Measurements from ENCODE around the gene IPO11. TPM values are rescaled to one million over a fixed set of nuclear protein-coding genes. Genes with fewer than 3 reads are reported as not detected.

The IPO11 gene
- total RNA-seq, 1 experiment from 2014 or later: 66.5 TPM

- DNase-seq (ENCODE audit: low spot score): peak; percentile 94
- ChIA-PET CTCF (no interaction called here), POLR2A (ENCODE audit: low non-redundant PET) (interaction anchor here (0.7 kb wide), 1 partner anchor 24 kb away, joined by 3 read pairs; no protein-coding TSS in a partner anchor)
- Histone ChIP-seq H3K4me1 (ENCODE audit: insufficient read depth, low read length, poor library complexity, severe bottlenecking) (peaks cover 57% of the 10 kb centered on the region), H3K27ac (ENCODE audit: low read depth, low read length, poor library complexity, severe bottlenecking) (peak within 1 kb of the TSS; percentile 46), H3K4me3 (ENCODE audit: low read depth, low read length, poor library complexity, severe bottlenecking) (peak within 1 kb of the TSS; percentile 7), H3K27me3 (replicated peaks; ENCODE audit: insufficient read depth, low read depth, low read length, poor library complexity) (no peaks in the 10 kb centered on the region), H3K36me3 (ENCODE audit: insufficient read depth, low read length, poor library complexity, severe bottlenecking) (no peaks in the 10 kb centered on the region), H3K9me3 (ENCODE audit: low read depth, low read length, poor library complexity, severe bottlenecking) (no peaks in the 10 kb centered on the region)
- TF ChIP-seq, protein P1, sequence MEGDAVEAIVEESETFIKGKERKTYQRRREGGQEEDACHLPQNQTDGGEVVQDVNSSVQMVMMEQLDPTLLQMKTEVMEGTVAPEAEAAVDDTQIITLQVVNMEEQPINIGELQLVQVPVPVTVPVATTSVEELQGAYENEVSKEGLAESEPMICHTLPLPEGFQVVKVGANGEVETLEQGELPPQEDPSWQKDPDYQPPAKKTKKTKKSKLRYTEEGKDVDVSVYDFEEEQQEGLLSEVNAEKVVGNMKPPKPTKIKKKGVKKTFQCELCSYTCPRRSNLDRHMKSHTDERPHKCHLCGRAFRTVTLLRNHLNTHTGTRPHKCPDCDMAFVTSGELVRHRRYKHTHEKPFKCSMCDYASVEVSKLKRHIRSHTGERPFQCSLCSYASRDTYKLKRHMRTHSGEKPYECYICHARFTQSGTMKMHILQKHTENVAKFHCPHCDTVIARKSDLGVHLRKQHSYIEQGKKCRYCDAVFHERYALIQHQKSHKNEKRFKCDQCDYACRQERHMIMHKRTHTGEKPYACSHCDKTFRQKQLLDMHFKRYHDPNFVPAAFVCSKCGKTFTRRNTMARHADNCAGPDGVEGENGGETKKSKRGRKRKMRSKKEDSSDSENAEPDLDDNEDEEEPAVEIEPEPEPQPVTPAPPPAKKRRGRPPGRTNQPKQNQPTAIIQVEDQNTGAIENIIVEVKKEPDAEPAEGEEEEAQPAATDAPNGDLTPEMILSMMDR (conservative IDR thresholded peaks at IDR 0.05; ENCODE audit: low read depth, low read length): no peak
- no peak for TF ChIP-seq EZH2 (IDR thresholded peaks at IDR 0.05; ENCODE audit: borderline replicate concordance, low read depth, low read length, poor library complexity, severe bottlenecking)
- no TSS peak for BruUV-seq (replicated peaks)
- intact Hi-C loops (cut with micrococcal nuclease; ENCODE audit: unreplicated experiment): no loop called here
These were observed 166.0 kb downstream of the IPO11 start, which contains the start of gene LRRC70 for GRCh38 chr5:62578540-62578939. Gene LRRC70 (plus strand): TSS chr5:62578819. CDS start chr5:62579439, 620 bp downstream.

DNA sequence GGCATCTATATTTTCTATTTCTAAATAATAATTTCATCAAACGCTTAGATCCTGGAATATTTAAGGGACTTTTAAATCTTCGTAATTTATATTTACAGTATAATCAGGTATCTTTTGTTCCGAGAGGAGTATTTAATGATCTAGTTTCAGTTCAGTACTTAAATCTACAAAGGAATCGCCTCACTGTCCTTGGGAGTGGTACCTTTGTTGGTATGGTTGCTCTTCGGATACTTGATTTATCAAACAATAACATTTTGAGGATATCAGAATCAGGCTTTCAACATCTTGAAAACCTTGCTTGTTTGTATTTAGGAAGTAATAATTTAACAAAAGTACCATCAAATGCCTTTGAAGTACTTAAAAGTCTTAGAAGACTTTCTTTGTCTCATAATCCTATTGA lies 167.2 kb downstream of the IPO11 start:
- ChIA-PET CTCF (no interaction called here), POLR2A (ENCODE audit: low non-redundant PET) (no interaction called here)
- H3K36me3 ChIP-seq (ENCODE audit: insufficient read depth, low read length, poor library complexity, severe bottlenecking): no peaks in the 10 kb centered on the region
- H3K4me3 ChIP-seq (ENCODE audit: low read depth, low read length, poor library complexity, severe bottlenecking): no peak overlapping the region
- intact Hi-C loops (cut with micrococcal nuclease; ENCODE audit: unreplicated experiment): no loop called here
- BruUV-seq (replicated peaks): no TSS peak
- no peak overlapping the region for H3K27ac ChIP-seq (ENCODE audit: low read depth, low read length, poor library complexity, severe bottlenecking)
- peaks cover 50% of the 10 kb centered on the region for H3K4me1 ChIP-seq (ENCODE audit: insufficient read depth, low read length, poor library complexity, severe bottlenecking)
- no peak for DNase-seq (ENCODE audit: low spot score)
- no peaks in the 10 kb centered on the region for H3K9me3 ChIP-seq (ENCODE audit: low read depth, low read length, poor library complexity, severe bottlenecking)
- TF ChIP-seq EZH2 (IDR thresholded peaks at IDR 0.05; ENCODE audit: borderline replicate concordance, low read depth, low read length, poor library complexity, severe bottlenecking): no peak
- TF ChIP-seq, protein P1 (conservative IDR thresholded peaks at IDR 0.05; ENCODE audit: low read depth, low read length): no peak
- no peaks in the 10 kb centered on the region for H3K27me3 ChIP-seq (replicated peaks; ENCODE audit: insufficient read depth, low read depth, low read length, poor library complexity)

DNA sequence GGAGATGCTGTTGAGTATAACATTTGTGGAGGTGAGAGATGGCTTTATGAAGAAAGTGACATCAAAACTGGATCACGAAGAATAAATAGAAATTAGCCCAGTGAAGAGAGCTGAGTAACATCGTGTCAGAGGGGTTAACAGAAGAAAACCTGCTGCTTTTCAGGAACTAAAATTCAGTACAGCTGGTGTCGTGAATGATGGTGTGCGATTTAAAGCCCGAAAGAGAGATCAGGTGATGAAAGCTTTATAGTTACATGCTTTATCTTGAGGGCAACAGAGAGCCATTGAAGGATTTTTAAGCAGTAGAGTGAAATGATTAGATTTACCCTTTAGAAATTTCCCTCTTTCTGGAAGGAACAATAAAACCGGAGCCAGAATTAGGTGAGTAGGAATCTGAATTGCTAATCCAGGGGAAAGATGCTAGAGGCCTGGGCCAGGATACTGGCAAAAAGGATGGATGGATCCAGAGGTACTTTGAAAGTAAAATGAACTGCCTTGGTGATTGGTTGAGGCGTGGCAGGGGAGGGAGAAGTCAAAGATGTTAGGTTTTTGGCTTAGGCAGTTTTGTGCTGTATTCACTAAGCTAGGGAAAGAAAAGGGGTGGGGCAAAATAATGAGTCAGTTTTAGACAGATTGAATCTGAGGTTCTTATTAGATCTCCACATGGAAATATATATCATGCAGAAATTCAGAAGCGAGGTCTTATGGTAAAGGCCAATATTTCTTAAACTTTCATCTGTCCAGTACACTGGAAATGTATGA lies 169.5 kb downstream of the IPO11 start:
- ChIA-PET CTCF (no interaction called here), POLR2A (ENCODE audit: low non-redundant PET) (no interaction called here)
- Histone ChIP-seq H3K27ac (ENCODE audit: low read depth, low read length, poor library complexity, severe bottlenecking) (no peak overlapping the region), H3K36me3 (ENCODE audit: insufficient read depth, low read length, poor library complexity, severe bottlenecking) (no peaks in the 10 kb centered on the region), H3K9me3 (ENCODE audit: low read depth, low read length, poor library complexity, severe bottlenecking) (no peaks in the 10 kb centered on the region), H3K27me3 (replicated peaks; ENCODE audit: insufficient read depth, low read depth, low read length, poor library complexity) (no peaks in the 10 kb centered on the region), H3K4me1 (ENCODE audit: insufficient read depth, low read length, poor library complexity, severe bottlenecking) (peaks cover 38% of the 10 kb centered on the region), H3K4me3 (ENCODE audit: low read depth, low read length, poor library complexity, severe bottlenecking) (no peak overlapping the region)
- intact Hi-C loops (cut with micrococcal nuclease; ENCODE audit: unreplicated experiment): no loop called here
- DNase-seq (ENCODE audit: low spot score): no peak
- TF ChIP-seq, protein P1 (conservative IDR thresholded peaks at IDR 0.05; ENCODE audit: low read depth, low read length): no peak
- TF ChIP-seq EZH2 (IDR thresholded peaks at IDR 0.05; ENCODE audit: borderline replicate concordance, low read depth, low read length, poor library complexity, severe bottlenecking): no peak
- no TSS peak for BruUV-seq (replicated peaks)

Measured in A673 (cell line).